GM19238 (cell line): ENCODE results near the gene RTBDN.
"Not testable (repeated sequence)": the region's sequence is repeated elsewhere in the genome, so short reads cannot be mapped to it uniquely, and the experiment has no call there.

ENCODE experiments used
- DNase-seq: peaks from one replicate; pipeline ENCODE4 v3.0.0; 2011; ENCODE audit warnings: low spot score; ENCODE audit not compliant: insufficient read length

The RTBDN gene

DNA sequence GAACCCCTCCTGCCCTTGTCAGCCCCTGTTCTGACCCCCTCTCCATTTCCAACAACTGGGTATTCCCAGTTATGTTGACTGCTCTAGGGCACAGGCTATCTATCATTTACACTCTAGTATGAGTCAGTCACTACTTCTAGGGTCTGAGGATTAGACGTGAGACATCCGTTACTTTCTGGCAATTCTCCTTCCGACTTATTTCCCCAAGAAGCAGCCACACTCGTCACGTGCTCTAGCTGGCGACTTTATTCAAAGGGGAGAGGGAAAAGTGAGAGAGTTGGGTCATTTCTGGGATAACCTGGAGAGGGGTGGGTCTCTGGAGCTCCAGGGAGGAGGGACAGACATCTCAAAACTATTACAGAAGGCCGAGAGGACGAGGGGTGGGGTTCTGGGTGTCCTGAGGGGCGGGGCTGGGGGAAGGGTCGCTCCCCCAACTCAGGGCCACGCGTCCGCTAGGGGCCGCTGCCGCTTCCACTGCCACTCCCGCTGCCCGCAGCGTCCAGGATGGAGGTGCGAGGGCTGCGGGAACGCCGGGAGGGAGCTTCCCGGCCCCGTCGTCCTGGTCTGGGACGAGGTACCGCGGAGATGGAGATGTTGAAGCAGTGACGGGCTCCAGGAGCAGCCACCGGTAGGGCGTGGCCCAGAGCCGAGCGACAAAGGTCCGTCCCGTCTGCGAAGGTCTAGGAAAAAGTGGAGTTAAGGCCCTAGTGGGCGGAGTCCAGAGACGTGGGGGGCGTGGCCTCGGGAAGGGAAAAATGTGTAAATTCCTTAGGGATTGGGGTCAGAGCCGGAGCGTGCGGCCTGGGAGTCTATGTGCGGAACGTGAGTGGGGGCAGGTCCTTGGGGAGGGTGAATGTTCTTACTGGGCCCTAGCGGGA lies 8.9 kb downstream of the RTBDN start:
- DNase-seq, result no peak

DNA sequence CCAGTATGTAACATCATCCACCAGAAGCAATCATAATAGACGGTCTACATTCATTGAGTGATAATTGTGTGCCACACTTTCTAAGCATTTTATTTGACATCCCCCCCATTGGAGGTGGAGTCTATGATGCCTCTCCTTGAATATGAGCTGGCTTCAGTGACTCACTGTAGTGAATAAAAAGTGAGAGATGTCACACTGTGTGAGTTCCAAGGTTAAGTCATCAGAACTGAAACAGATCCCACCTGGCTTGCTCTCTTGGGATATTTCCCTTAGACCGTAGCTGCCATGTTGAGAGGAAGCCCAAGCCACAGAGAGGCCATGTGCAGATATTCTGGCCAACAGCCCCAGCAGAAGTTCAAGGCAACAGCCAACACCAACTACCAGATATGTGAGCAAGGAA lies 12.6 kb downstream of the RTBDN start:
- DNase-seq, result no peak

DNA sequence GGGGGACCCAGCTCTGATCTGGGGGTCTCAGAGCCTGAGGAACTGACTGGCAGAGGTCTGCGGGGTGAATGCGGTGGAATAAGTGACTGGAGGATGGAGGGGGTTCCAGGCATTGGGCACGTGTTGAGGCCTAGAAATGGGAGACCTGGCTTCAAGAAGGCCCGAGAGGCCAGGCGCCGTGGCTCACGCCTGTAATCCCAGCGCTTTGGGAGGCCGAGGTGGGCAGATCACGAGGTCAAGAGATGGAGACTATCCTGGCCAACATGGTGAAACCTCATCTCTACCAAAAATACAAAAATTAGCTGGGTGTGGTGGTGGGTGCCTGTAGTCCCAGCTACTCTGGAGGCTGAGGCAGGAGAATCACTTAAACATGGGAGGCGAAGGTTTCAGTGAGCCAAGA lies 16.6 kb downstream of the RTBDN start:
- DNase-seq, result not testable (repeated sequence)

DNA sequence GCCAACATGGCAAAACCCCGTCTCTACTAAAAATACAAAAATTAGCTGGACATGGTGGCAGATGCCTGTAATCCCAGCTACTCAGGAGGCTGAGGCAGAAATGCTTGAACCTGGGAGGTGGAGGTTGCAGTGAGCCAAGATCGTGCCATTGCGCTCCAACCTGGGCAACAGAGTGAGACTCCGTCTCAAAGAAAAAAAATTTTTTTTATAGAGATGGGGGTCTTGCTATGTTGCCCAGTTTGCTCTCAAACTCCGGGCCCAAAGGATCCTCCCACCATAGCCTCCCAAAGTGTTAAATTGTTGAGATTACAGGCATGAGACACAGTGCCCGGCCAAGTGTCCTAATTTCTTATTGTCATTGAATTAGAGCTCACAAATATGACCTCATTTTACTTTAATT lies 17.2 kb downstream of the RTBDN start:
- not testable (repeated sequence) for DNase-seq

DNA sequence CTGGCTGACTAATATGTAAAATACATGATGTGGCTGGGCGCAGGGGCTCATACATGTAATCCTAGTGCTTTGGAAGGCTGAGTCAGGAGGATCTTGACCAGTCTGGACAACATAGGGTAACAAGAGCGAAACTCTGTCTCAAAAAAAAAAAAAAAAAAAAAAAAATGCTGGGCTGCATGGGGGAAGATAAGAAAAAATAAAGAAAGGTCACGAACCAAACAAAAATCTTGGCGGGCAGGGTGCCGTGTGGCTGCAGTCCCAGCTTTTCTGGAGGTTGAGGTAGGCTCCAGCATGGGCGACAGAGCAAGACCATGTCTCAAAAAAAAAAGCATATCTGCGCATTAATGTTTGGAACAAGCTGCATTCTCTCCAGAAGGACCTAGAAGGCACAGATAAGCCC lies 19.3 kb downstream of the RTBDN start:
- DNase-seq, result no peak

GRCh38 chr19:12806242-12807081 lies 27.9 kb downstream of the RTBDN start, which contains the start of gene RNASEH2A:
Gene RNASEH2A, plus strand, starts transcription at chr19:12806584. Its CDS starts 90 bp downstream, at chr19:12806674.
- peak; percentile 97 for DNase-seq

- no peak for DNase-seq
Observed at GRCh38 chr19:12804051-12804450, 30.3 kb downstream of the RTBDN start.

DNA sequence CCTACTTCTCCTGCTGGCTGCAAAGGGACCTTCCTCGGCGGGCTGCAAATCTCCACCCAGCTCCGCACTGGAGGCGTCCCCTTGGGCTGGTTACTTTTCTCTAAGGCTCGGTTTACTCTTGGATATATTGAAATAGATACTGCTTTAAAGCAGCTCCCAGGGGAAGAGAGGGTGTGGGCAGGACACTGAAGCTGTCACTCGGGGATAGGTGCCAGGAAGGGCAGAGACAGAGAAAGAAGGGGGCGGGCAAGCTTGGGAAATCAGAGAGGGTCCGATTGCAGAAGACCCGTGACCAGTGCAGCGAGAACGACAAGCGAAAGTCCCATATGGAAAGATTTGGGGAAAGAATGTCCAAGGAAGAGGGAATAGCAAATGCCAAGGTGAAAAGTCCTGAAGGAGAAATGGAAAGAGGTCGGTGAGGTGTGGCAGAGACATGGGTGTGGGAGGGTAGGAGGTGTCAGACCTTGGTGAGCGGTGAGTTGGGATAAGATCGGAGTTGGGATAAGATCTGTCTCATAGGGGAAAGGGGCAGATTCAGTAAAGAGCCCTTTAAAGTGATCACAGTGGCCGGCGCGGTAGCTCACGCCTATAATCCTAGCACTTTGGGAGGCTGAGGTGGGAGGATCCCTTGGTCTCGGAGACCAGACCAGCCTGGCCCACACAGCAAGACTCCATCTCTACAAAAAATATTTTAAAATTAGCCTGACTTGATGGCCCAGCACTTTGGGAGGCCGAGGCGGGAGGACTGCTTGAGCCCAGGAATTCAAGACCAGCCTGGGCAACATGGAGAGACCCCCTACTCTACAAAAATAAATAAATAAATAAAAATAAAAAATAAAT lies 31.9 kb downstream of the RTBDN start:
- no peak for DNase-seq

GRCh38 chr19:12801466-12802266 lies 32.7 kb downstream of the RTBDN start, which contains the start of the genes PRDX2 and THSD8:
Gene PRDX2, minus strand, starts transcription at chr19:12801800. Its CDS starts 539 bp downstream, at chr19:12801261.
Gene THSD8, plus strand, starts transcription at chr19:12802069. Its CDS starts 3 bp downstream, at chr19:12802072.
- no peak for DNase-seq

- DNase-seq, result no peak
Observed at GRCh38 chr19:12800923-12801465, 33.4 kb downstream of the RTBDN start.

DNA sequence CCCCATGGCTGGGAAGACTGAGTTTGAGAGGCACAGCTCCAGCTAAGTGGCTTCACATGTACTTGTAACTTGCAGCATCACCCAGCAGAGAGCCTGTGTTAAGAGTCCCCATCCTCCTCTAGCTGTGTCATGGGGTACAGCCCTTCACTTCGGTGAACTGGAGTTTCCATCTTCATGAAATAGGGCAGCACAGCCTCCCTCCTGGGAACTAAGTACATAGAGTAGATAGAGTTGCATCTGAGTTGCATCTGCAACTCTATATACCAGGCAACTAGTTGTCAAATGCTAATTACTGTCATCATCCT lies 34.0 kb downstream of the RTBDN start:
- DNase-seq, result no peak

GRCh38 chr19:12799742-12800465 lies 34.5 kb downstream of the RTBDN start:
- no peak for DNase-seq

DNA sequence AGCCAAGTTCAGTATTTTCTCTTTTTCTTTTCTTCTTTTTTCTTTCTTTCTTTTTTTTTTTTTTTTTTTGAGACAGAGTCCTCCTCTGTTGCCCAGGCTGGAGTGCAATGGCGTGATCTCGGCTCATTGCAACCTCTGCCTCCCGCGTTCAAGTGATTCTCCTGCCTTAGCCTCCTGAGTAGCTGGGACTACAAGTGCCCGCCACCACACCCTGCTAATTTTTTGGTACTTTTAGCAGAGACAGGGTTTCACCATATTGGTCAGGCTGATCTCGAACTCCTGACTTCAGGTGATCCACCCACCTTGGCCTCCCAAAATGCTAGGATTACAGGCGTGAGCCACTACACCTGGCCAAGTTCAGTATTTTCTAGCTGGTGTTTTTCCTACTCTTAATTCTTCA lies 36.8 kb downstream of the RTBDN start:
- not testable (repeated sequence) for DNase-seq

DNA sequence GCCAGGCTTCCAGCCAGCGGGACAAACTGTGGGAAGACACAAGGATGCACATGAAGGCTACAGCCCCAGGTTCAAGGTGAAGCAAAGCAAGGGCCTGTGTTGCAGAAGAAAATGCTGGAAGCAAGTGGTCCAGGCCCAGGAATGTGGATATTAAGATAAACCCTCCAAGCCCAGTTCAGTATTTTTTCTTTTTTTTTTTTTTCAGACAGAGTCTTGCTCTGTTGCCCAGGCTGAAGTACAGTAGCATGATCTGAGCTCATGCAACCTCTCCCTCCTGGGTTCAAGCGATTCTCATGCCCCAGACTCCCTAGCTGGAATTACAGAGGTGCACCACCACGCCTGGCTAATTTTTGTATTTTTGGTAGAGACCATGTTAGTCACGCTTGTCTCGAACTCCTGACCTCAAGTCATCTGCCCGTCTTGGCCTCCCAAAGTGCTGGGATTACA lies 37.2 kb downstream of the RTBDN start:
- DNase-seq, result no peak

DNA sequence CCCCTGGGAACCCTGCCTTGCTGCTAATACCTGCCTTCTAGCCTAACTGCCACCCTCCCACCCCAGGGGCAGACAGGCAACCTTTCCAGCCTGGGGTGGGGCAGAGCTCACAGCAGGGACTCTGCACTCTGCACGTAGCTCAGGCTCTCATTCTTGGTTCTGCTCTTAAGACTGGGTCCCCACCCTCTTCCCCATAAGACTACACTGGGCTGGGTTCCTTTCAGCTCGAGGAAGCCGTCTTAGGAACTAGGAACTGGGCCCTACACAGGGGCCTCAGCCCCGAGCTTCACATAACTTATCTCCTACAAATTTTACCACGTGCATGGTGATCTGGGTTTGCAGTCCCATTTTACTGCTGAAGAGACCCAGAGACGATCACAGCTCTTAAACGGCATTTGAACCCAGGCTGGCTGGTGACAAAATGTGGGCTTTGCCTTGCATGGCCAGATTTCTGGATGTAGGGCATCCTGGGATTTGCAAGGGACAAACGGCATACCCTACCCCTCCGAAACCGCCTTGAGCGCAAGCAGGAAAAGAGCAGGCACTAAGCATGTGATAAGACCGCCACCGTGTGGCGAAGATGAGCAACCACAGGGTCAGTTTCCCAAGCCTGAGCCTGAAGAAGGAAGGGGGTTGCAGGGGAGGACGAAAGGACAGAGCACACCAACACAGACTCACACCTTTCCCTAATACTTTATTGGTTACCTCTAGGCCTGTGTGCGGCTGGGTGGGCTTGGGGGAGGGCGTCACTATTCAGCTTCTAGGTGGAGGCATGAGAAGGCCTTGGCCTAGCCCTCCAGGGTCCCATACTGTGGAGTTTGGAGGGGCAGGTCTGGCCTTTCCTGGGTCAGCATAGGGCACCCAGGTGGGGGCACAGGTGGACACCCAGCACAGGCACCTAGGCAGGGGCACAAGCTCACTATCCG lies 38.0 kb downstream of the RTBDN start:
- no peak for DNase-seq

DNA sequence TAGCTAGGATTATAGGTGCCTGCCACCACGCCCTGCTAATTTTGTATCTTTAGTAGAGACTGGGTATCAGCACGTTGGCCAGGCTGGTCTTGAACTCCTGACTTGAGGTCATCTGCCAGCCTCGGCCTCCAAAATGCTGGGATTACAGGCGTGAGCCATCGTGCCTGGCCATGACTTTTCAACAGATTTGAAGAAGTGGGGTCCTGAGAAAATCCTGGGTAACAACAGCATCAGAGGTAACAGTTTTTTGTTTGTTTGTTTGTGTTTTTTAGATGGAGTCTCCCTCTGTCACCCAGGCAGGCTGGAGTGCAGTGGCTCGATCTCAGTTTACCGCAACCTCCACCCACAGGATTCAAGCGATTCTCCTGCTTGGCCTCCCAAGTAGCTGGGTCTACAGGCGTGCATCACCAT lies 39.4 kb downstream of the RTBDN start:
- no peak for DNase-seq

DNA sequence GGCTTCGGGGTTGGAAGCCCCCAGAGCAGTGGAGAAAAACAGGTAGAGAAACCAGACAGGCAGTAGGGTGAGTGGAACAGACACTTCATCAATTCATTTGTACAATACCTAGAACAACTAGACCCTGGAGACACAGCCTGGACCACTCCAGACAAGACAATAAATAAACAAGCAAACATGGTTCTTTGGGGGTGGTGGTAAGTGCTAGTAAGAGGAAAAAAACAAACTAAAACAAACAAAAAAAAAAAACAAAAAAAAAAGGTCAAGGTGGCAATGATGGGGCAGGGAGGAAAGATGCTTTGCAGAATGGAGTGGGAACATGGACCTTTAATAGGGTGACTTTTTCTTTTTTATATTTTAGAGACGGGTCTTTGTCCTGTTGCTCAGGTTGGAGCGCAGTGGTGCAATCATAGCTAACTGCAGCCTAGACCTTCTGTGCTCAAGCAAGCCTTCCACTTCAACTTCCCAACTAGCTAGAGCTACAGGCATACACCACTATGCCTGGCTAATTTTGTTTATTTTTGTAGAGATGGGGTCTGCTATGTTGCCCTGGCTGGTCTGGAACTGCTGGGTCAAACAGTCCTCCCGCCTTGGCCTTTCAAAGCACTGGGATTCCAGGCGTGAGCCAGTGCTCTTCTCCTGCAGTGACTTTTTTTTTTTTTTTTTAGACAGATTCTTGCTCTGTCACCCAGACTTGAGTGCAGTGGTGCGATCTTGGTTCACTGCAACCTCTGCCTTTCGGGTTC lies 40.0 kb downstream of the RTBDN start:
- DNase-seq, result no peak
